GM12892 (cell line): Measurements from ENCODE around the gene PLSCR5.

Experiments used
- POLR2A ChIP-seq: IDR thresholded peaks from 2 replicates; pipeline ENCODE4 v1.6.1; 2011; ENCODE audit warnings: low read depth, low read length, control low read depth
- POLR2AphosphoS5 ChIP-seq: IDR thresholded peaks from 2 replicates; pipeline ENCODE4 v1.6.1; 2011; ENCODE audit warnings: low read depth, low read length, control low read depth
- TAF1 ChIP-seq: IDR thresholded peaks from 2 replicates; pipeline ENCODE4 v1.6.1; 2011; ENCODE audit warnings: low read depth, mild to moderate bottlenecking, control low read depth, low read length, borderline replicate concordance

DNA sequence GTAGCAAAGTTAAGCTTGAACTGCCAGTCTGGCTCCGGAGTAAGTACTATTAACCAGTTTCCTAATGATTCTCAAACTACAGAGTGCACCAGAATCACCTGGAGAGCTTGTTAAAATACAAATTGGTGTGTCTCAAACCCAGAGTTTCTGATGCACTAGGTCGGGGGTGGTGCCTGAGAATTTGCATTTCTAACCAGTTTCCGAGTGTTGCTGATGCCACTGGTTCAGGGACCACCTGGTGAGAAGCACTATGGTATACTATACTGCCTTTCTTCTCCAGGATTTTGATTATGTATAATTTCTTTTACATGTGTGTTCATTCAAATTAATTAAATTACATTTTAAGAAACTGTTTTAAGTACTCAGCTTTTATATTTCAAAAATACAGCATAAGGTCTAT is 48.8 kb upstream of the PLSCR5 start:
- TF ChIP-seq POLR2A (no peak), TAF1 (no peak), POLR2AphosphoS5 (no peak)
